HG02885 (cell line): ENCODE results near the gene CERS1.

Experiments used
- ATAC-seq: cut with Tn5 transposase; IDR thresholded peaks from one replicate; pipeline ENCODE4 v1.9.1; 2021; ENCODE audit warnings: mild to moderate bottlenecking; ENCODE audit not compliant: unreplicated experiment, poor library complexity

CERS1 gene

GRCh38 chr19:18899624-18900560 is 3.9 kb upstream of the CERS1 start:
- no peak for ATAC-seq

- ATAC-seq: no peak
These were observed 2.9 kb upstream of the CERS1 start for GRCh38 chr19:18898607-18899408.

- ATAC-seq: no peak
These were observed 2.2 kb upstream of the CERS1 start for GRCh38 chr19:18898081-18898606.

GRCh38 chr19:18897094-18898029 is 1.4 kb upstream of the CERS1 start:
- ATAC-seq: no peak

- ATAC-seq: no peak
These were observed 473 bp upstream of the CERS1 start for GRCh38 chr19:18896421-18896841.

- ATAC-seq: no peak
These were observed 727 bp downstream of the CERS1 start for GRCh38 chr19:18895038-18895823.

GRCh38 chr19:18894254-18895037 is 1.5 kb downstream of the CERS1 start:
- no peak for ATAC-seq

GRCh38 chr19:18893587-18894253 is 2.2 kb downstream of the CERS1 start:
- ATAC-seq: no peak

- no peak for ATAC-seq
These were observed 5.8 kb downstream of the CERS1 start for GRCh38 chr19:18889949-18890745.

GRCh38 chr19:18886972-18887371 is 9.0 kb downstream of the CERS1 start:
- ATAC-seq: no peak

GRCh38 chr19:18883526-18884304 is 12.2 kb downstream of the CERS1 start:
- ATAC-seq: no peak

- ATAC-seq: no peak
These were observed 14.5 kb downstream of the CERS1 start for GRCh38 chr19:18881491-18881890.

- ATAC-seq: no peak
These were observed 16.2 kb downstream of the CERS1 start for GRCh38 chr19:18879579-18880373.

- no peak for ATAC-seq
These were observed 16.9 kb downstream of the CERS1 start for GRCh38 chr19:18878858-18879578.
